Skeletal muscle cell (primary cell): Measurements from ENCODE around the gene PDE4DIP.
"Not testable (repeated sequence)": the region's sequence is repeated elsewhere in the genome, so short reads cannot be mapped to it uniquely, and the experiment has no call there.

Experiments used
- DNase-seq: peaks from one replicate; pipeline ENCODE4 v3.0.0-alpha.2; 2010; ENCODE audit warnings: low read depth
- H3K4me3 ChIP-seq: 2 replicates; pipeline ENCODE4 v1.5.1; 2011; ENCODE audit warnings: low read depth, mild to moderate bottlenecking, control low read depth, low read length, moderate library complexity

PDE4DIP gene

DNA sequence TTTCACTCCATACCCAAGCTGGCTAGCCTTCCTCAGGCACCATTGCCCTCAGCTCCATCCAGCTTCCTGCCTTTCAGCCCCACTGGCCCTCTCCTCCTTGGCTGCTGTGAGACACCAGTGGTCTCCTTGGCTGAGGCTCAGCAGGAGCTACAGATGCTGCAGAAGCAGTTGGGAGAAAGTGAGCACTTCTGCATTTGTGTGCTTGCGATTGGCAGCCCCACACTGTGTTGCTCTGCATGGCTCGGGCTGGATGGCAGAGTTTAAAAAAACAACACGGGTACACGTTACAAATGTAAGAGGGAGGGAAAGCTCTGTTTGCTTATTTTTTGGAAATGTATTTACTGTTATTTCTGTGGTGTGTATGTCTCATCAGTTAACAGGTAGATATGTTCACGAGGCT, 168.4 kb downstream of the PDE4DIP start:
- DNase-seq, H3K4me3 ChIP-seq: not testable (repeated sequence)

DNA sequence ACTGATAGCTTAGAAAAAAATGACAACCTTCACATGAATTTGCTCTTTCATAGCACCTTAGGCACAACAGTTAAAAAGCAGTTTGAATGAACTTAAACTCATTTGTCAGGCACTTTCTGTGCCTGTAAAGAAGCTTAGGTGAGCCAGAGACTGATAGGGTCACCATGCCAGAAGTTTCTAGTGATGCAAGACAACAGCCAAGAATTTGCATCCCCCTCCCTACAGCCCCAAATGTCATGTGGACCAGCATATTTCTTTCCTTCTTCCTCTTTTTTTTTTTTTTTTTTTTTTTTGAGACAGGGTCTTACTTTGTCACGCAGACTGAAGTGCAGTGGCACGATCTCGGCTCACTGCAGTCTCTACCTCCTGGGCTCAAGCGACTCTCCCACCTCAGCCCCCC, 169.3 kb downstream of the PDE4DIP start:
- H3K4me3 ChIP-seq, DNase-seq: not testable (repeated sequence)

- not testable (repeated sequence) for H3K4me3 ChIP-seq, DNase-seq
Observed at GRCh38 chr1:149015522-149015921, 171.3 kb downstream of the PDE4DIP start.

GRCh38 chr1:149016626-149017025, 172.4 kb downstream of the PDE4DIP start:
- H3K4me3 ChIP-seq, DNase-seq: not testable (repeated sequence)

DNA sequence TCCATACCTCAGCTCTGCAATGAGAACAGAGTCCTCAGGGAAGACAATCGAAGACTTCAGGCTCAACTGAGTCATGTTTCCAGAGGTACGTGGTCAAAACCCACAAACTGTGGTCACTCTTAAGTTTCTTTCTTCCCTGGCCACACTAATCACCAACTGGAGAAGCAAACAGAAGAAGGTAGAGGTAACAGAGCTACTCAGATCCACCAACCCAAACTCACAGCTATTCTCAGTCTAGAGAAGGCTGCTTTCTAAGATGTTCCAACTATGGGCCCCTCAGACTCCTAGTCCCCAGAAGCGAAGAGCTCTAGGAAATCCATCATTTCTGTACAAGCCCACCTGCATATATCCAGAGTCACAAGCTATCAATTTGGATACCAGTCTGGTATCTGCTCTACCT, 174.3 kb downstream of the PDE4DIP start:
- DNase-seq = not testable (repeated sequence)

GRCh38 chr1:149024327-149024726, 180.1 kb downstream of the PDE4DIP start:
- not testable (repeated sequence) for DNase-seq, H3K4me3 ChIP-seq

More for the DNA sequence above, 174.3 kb downstream of the PDE4DIP start:
- H3K4me3 ChIP-seq = not testable (repeated sequence)

DNA sequence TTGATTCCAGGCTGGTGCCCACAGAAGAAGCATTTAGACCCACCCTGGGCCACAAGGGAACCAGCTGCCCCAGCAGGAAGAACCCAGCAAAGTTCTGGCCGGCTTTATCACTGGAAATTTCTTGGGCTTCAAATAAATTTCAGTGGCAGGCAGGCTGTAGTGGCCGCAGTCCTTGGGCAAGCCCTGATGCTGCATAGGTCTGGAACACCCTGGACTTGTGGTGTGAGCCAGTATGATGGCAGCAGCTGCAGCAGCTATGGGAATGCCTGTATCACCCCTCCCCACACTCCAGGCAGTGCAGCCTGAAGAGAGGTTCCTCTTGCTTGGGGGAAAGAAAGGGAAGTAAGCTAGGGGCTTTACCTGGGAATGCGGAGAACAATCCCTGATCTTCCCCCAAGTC, 189.7 kb downstream of the PDE4DIP start:
- not testable (repeated sequence) for DNase-seq, H3K4me3 ChIP-seq

DNA sequence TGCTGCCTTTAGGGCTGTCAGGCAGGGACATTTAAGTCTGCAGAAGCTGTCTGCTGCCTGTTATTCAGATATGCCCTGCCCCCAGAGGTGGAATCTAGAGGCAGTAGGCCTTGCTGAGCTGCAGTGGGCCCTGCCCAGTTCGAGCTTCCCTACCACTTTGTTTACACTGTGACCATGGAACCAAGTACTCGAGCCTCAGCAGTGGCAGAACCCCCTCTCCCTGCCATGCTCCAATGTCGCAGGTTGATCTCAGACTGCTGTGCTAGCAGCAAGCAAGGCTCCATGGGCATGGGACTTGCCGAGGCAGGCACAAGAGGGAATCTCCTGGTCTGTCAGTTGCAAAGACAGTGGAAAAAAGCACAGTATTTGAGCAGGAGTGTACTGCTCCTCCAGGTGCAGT, 198.8 kb downstream of the PDE4DIP start:
- H3K4me3 ChIP-seq, DNase-seq: not testable (repeated sequence)

DNA sequence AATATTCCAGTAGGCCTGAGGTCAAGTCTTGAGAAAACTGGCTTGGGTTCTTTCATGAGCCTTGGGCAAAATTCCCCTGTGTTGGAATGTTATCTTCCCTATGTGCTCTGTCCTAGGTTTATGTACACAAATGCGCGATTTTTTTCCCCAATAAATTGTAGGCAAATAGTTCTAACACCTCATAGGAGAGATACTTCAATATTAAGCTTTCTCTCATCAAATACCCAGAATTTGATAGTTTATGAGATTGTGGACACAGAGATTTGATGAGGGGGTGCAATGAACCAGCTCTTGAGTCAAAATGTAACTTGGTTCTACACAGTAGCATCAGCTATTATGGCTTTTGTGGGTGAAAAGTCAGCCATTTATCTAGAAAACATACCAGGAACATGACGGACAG, 220.4 kb downstream of the PDE4DIP start:
- H3K4me3 ChIP-seq, DNase-seq: not testable (repeated sequence)

GRCh38 chr1:149075505-149076127, 231.4 kb downstream of the PDE4DIP start:
- not testable (repeated sequence) for H3K4me3 ChIP-seq, DNase-seq
